IPS-15b (cell line): ENCODE results near the gene GUCY2D.

ENCODE experiments used
- H3K27me3 ChIP-seq: one replicate; pipeline ENCODE4 v1.6.1; 2013; ENCODE audit warnings: low read length; ENCODE audit not compliant: control insufficient read depth, insufficient read depth
- H3K36me3 ChIP-seq: one replicate; pipeline ENCODE4 v1.6.1; 2013; ENCODE audit warnings: low read length; ENCODE audit not compliant: control insufficient read depth, insufficient read depth
- H3K4me1 ChIP-seq: one replicate; pipeline ENCODE4 v1.6.1; 2013; ENCODE audit warnings: mild to moderate bottlenecking, low read length; ENCODE audit not compliant: control insufficient read depth, insufficient read depth
- H3K4me3 ChIP-seq: one replicate; pipeline ENCODE4 v1.5.1; 2013; ENCODE audit warnings: low read depth, low read length
- H3K9ac ChIP-seq: one replicate; pipeline ENCODE4 v1.6.1; 2013; ENCODE audit warnings: low read depth, mild to moderate bottlenecking, low read length
- H3K9me3 ChIP-seq: one replicate; pipeline ENCODE4 v1.6.1; 2013; ENCODE audit warnings: mild to moderate bottlenecking, low read length; ENCODE audit not compliant: control insufficient read depth, insufficient read depth

GUCY2D gene

GRCh38 chr17:8041979-8042378, 39.6 kb downstream of the GUCY2D start:
- no peak overlapping the region for H3K9ac ChIP-seq
- no peaks in the 10 kb centered on the region for H3K36me3 ChIP-seq
- H3K27me3 ChIP-seq = peaks cover 9% of the 10 kb centered on the region
- no peaks in the 10 kb centered on the region for H3K9me3 ChIP-seq
- no peaks in the 10 kb centered on the region for H3K4me1 ChIP-seq
- H3K4me3 ChIP-seq = no peak overlapping the region

GRCh38 chr17:8044819-8045810, 42.7 kb downstream of the GUCY2D start:
- H3K4me3 ChIP-seq = no peak overlapping the region
- H3K9me3 ChIP-seq = no peaks in the 10 kb centered on the region
- H3K36me3 ChIP-seq = no peaks in the 10 kb centered on the region
- peaks cover 4% of the 10 kb centered on the region for H3K27me3 ChIP-seq
- H3K4me1 ChIP-seq = no peaks in the 10 kb centered on the region
- H3K9ac ChIP-seq = no peak overlapping the region

GRCh38 chr17:8046306-8046928, 44.0 kb downstream of the GUCY2D start:
- Histone ChIP-seq H3K9ac (no peak overlapping the region), H3K36me3 (no peaks in the 10 kb centered on the region), H3K4me1 (no peaks in the 10 kb centered on the region), H3K4me3 (no peak overlapping the region), H3K9me3 (no peaks in the 10 kb centered on the region), H3K27me3 (no peaks in the 10 kb centered on the region)

- Histone ChIP-seq H3K27me3 (peaks cover 1% of the 10 kb centered on the region), H3K4me3 (no peak overlapping the region), H3K9ac (no peak overlapping the region), H3K4me1 (no peaks in the 10 kb centered on the region), H3K36me3 (no peaks in the 10 kb centered on the region), H3K9me3 (no peaks in the 10 kb centered on the region)
Measured at GRCh38 chr17:8046929-8047768, 44.7 kb downstream of the GUCY2D start.

GRCh38 chr17:8047769-8048110, 45.3 kb downstream of the GUCY2D start:
- Histone ChIP-seq H3K4me3 (no peak overlapping the region), H3K36me3 (no peaks in the 10 kb centered on the region), H3K9me3 (no peaks in the 10 kb centered on the region), H3K4me1 (no peaks in the 10 kb centered on the region), H3K27me3 (peaks cover 2% of the 10 kb centered on the region), H3K9ac (no peak overlapping the region)

- Histone ChIP-seq H3K36me3 (no peaks in the 10 kb centered on the region), H3K27me3 (peaks cover 2% of the 10 kb centered on the region)
Measured at GRCh38 chr17:8048236-8048635, 45.8 kb downstream of the GUCY2D start.

GRCh38 chr17:8048736-8049135, 46.3 kb downstream of the GUCY2D start:
- H3K27me3 ChIP-seq = peaks cover 2% of the 10 kb centered on the region
- H3K4me1 ChIP-seq = no peaks in the 10 kb centered on the region
- no peaks in the 10 kb centered on the region for H3K9me3 ChIP-seq
- H3K9ac ChIP-seq = no peak overlapping the region
- no peak overlapping the region for H3K4me3 ChIP-seq
- H3K36me3 ChIP-seq = no peaks in the 10 kb centered on the region

More at GRCh38 chr17:8048236-8048635, 45.8 kb downstream of the GUCY2D start:
- H3K4me1 ChIP-seq = no peaks in the 10 kb centered on the region
- no peak overlapping the region for H3K9ac ChIP-seq
- H3K4me3 ChIP-seq = no peak overlapping the region
- no peaks in the 10 kb centered on the region for H3K9me3 ChIP-seq

- H3K4me1 ChIP-seq = no peaks in the 10 kb centered on the region
- no peaks in the 10 kb centered on the region for H3K9me3 ChIP-seq
- no peaks in the 10 kb centered on the region for H3K36me3 ChIP-seq
- H3K27me3 ChIP-seq = peaks cover 10% of the 10 kb centered on the region
- H3K9ac ChIP-seq = no peak overlapping the region
- H3K4me3 ChIP-seq = no peak overlapping the region
Measured at GRCh38 chr17:8051831-8052230, 49.4 kb downstream of the GUCY2D start.

GRCh38 chr17:8052256-8053252, 50.1 kb downstream of the GUCY2D start:
- Histone ChIP-seq H3K4me1 (no peaks in the 10 kb centered on the region), H3K9ac (no peak overlapping the region), H3K36me3 (no peaks in the 10 kb centered on the region), H3K4me3 (no peak overlapping the region), H3K27me3 (peaks cover 17% of the 10 kb centered on the region), H3K9me3 (no peaks in the 10 kb centered on the region)

GRCh38 chr17:8053600-8053999, 51.2 kb downstream of the GUCY2D start:
- no peaks in the 10 kb centered on the region for H3K36me3 ChIP-seq
- H3K9me3 ChIP-seq = no peaks in the 10 kb centered on the region
- H3K9ac ChIP-seq = no peak overlapping the region
- no peak overlapping the region for H3K4me3 ChIP-seq
- H3K27me3 ChIP-seq = peaks cover 22% of the 10 kb centered on the region
- no peaks in the 10 kb centered on the region for H3K4me1 ChIP-seq

GRCh38 chr17:8055851-8056231, 53.4 kb downstream of the GUCY2D start:
- Histone ChIP-seq H3K4me1 (no peaks in the 10 kb centered on the region), H3K27me3 (peaks cover 42% of the 10 kb centered on the region), H3K36me3 (no peaks in the 10 kb centered on the region), H3K9me3 (no peaks in the 10 kb centered on the region), H3K9ac (no peak overlapping the region), H3K4me3 (no peak overlapping the region)
